ENCODE data around the gene EIF2S1. TPM values are rescaled to one million over a fixed set of nuclear protein-coding genes. Genes with fewer than 3 reads are reported as not detected.
A peak's percentile ranks its signal among the peaks of the same experiment; 100 is the strongest.

EIF2S1 gene
- total and polyA plus RNA-seq, 2 of the 13 experiments (the other 11 are each of a cell fraction or from before 2014, with no cell fraction given): 49.1 to 246 TPM

DNA sequence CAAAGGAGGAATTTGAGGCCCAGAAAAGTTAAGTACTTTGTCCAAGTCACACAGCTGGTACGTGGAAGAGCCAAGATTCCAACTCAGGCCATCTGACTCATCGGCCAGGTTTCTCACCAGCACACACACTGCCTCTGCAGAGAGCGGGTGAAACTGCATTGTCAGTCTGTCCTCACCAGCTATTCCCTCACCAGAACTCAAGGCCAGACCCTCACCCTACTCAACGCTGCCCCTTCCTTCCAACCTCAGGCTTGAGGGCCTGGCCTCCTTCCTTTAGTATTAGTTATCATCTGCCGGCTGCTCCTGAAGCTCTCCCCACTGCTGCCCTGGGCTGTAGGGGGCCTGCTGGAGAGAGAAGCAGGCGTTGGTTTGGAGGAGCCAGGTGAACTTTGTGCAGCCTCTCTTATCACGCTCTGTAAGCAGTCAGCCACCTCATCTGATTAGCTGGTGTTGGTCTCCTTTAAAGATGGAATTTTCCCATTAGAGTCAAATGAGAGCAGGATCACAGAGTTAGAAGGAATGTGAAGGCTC lies 68.4 kb downstream of the EIF2S1 start (continued):
- TF ChIP-seq MZF1 (CRISPR knock-in tag; IDR thresholded peaks at IDR 0.05; ENCODE audit: borderline replicate concordance): no peak
- TF ChIP-seq, protein P1, sequence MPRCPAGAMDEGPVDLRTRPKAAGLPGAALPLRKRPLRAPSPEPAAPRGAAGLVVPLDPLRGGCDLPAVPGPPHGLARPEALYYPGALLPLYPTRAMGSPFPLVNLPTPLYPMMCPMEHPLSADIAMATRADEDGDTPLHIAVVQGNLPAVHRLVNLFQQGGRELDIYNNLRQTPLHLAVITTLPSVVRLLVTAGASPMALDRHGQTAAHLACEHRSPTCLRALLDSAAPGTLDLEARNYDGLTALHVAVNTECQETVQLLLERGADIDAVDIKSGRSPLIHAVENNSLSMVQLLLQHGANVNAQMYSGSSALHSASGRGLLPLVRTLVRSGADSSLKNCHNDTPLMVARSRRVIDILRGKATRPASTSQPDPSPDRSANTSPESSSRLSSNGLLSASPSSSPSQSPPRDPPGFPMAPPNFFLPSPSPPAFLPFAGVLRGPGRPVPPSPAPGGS (CRISPR knock-in tag; IDR thresholded peaks at IDR 0.05): no peak
- no peak for TF ChIP-seq CREB1 (IDR thresholded peaks at IDR 0.05)
- no peak for TF ChIP-seq CREB1 (CRISPR knock-in tag; IDR thresholded peaks at IDR 0.05)
- TF ChIP-seq, protein P2, sequence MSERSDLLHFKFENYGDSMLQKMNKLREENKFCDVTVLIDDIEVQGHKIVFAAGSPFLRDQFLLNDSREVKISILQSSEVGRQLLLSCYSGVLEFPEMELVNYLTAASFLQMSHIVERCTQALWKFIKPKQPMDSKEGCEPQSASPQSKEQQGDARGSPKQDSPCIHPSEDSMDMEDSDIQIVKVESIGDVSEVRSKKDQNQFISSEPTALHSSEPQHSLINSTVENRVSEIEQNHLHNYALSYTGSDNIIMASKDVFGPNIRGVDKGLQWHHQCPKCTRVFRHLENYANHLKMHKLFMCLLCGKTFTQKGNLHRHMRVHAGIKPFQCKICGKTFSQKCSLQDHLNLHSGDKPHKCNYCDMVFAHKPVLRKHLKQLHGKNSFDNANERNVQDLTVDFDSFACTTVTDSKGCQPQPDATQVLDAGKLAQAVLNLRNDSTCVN (CRISPR knock-in tag; IDR thresholded peaks at IDR 0.05; ENCODE audit: borderline replicate concordance): no peak
- TF ChIP-seq, protein P3, sequence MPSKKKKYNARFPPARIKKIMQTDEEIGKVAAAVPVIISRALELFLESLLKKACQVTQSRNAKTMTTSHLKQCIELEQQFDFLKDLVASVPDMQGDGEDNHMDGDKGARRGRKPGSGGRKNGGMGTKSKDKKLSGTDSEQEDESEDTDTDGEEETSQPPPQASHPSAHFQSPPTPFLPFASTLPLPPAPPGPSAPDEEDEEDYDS (CRISPR knock-in tag; IDR thresholded peaks at IDR 0.05): 0 out of 2 replicates have a peak, but pooled peaks have one; percentile 33
- TF ChIP-seq RAD51 (IDR thresholded peaks at IDR 0.05; ENCODE audit: borderline replicate concordance): no peak
- no peak for TF ChIP-seq ATF7-NPFF (CRISPR knock-in tag; IDR thresholded peaks at IDR 0.05; ENCODE audit: low read depth)
- no peak for TF ChIP-seq ZNF709 (CRISPR knock-in tag; IDR thresholded peaks at IDR 0.05)
- TF ChIP-seq ZNF670 (CRISPR knock-in tag; IDR thresholded peaks at IDR 0.05; ENCODE audit: borderline replicate concordance): no peak
- TF ChIP-seq ZBTB42 (CRISPR knock-in tag; IDR thresholded peaks at IDR 0.05): no peak
- peak; percentile 33 for TF ChIP-seq TEAD3 (CRISPR knock-in tag; optimal IDR thresholded peaks at IDR 0.05; ENCODE audit: borderline replicate concordance)
- no peak; the same call in 1 of the 2 replicates for TF ChIP-seq HDAC2 (CRISPR knock-in tag; IDR thresholded peaks at IDR 0.05)
- no peak for TF ChIP-seq TBL1XR1 (IDR thresholded peaks at IDR 0.05; ENCODE audit: borderline replicate concordance, low read length, partially characterized antibody)
- no peak for TF ChIP-seq NKX3-1 (CRISPR knock-in tag; IDR thresholded peaks at IDR 0.05)
- no peak for TF ChIP-seq RBM39 (IDR thresholded peaks at IDR 0.05; ENCODE audit: low read depth, low read length, poor library complexity, severe bottlenecking)
- no peak for TF ChIP-seq ZNF652 (CRISPR knock-in tag; IDR thresholded peaks at IDR 0.05; ENCODE audit: borderline replicate concordance, low read depth)
- TF ChIP-seq ARNT2 (CRISPR knock-in tag; IDR thresholded peaks at IDR 0.05; ENCODE audit: low read depth): no peak
- TF ChIP-seq, protein P4, sequence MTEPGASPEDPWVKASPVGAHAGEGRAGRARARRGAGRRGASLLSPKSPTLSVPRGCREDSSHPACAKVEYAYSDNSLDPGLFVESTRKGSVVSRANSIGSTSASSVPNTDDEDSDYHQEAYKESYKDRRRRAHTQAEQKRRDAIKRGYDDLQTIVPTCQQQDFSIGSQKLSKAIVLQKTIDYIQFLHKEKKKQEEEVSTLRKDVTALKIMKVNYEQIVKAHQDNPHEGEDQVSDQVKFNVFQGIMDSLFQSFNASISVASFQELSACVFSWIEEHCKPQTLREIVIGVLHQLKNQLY (CRISPR knock-in tag; IDR thresholded peaks at IDR 0.05): no peak; the same call in 1 of the 2 replicates
- TF ChIP-seq POLR2G (IDR thresholded peaks at IDR 0.05; ENCODE audit: low read depth, low read length): no peak
- TF ChIP-seq NFE2L1 (CRISPR knock-in tag; IDR thresholded peaks at IDR 0.05; ENCODE audit: borderline replicate concordance): no peak
- TF ChIP-seq, protein P5, sequence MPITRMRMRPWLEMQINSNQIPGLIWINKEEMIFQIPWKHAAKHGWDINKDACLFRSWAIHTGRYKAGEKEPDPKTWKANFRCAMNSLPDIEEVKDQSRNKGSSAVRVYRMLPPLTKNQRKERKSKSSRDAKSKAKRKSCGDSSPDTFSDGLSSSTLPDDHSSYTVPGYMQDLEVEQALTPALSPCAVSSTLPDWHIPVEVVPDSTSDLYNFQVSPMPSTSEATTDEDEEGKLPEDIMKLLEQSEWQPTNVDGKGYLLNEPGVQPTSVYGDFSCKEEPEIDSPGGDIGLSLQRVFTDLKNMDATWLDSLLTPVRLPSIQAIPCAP (CRISPR knock-in tag; IDR thresholded peaks at IDR 0.05; ENCODE audit: low read depth): no peak
- TF ChIP-seq ZNF331 (CRISPR knock-in tag; IDR thresholded peaks at IDR 0.05): 0 out of 2 replicates have a peak, but pooled peaks have one; percentile 18
- TF ChIP-seq ZNF543 (CRISPR knock-in tag; IDR thresholded peaks at IDR 0.05): no peak
- 0 out of 2 replicates have a peak, but pooled peaks have one; percentile 27 for TF ChIP-seq ZSCAN25 (CRISPR knock-in tag; IDR thresholded peaks at IDR 0.05)
- TF ChIP-seq TARDBP (CRISPR knock-in tag; IDR thresholded peaks at IDR 0.05): no peak
- TF ChIP-seq KDM3A (CRISPR knock-in tag; IDR thresholded peaks at IDR 0.05; ENCODE audit: low read depth): 0 out of 2 replicates have a peak, but pooled peaks have one; percentile 30
